Measurements from ENCODE around the gene CENPP.

GRCh38 chr9:92642041-92642451, 316.3 kb downstream of the CENPP start:
- no peak for TF ChIP-seq CTCF (IDR thresholded peaks at IDR 0.05; ENCODE audit: low read depth, low read length)
- no peak for TF ChIP-seq EZH2phosphoT487 (IDR thresholded peaks at IDR 0.05; ENCODE audit: low read depth)
